Naive B cell (primary cell): ENCODE measurements around the gene LRFN3. TPM values are rescaled to one million over a fixed set of nuclear protein-coding genes. Genes with fewer than 3 reads are reported as not detected.
A peak's percentile ranks its signal among the peaks of the same experiment; 100 is the strongest.
"Not testable (repeated sequence)": the region's sequence is repeated elsewhere in the genome, so short reads cannot be mapped to it uniquely, and the experiment has no call there.

ENCODE experiments used
- ATAC-seq, 2 donors: fragments of 150-1000 bp; cut with Tn5 transposase; 2 replicates each; pipeline ENCODE4 v1.10.0; 2021; ENCODE audit warnings: low read depth in 2 of 2, mild to moderate bottlenecking in 2 of 2, moderate library complexity in 2 of 2
- DNase-seq: peaks from one replicate; pipeline ENCODE4 v3.0.0; 2022
- H3K27ac Mint-ChIP-seq, 6 donors: one replicate each; pipeline ENCODE4 v1.8.0; 2020 to 2022; ENCODE audit warnings: mild to moderate bottlenecking in 6 of 6, mixed read lengths in 6 of 6, moderate library complexity in 5 of 6, inconsistent platforms in 2 of 6
- H3K27me3 Mint-ChIP-seq, 3 donors: one replicate each; pipeline ENCODE4 v1.8.0; 2021 to 2022; ENCODE audit warnings: mixed read lengths in 3 of 3, mild to moderate bottlenecking in 1 of 3
- H3K36me3 Mint-ChIP-seq, 2 donors: one replicate each; pipeline ENCODE4 v1.8.0; 2020 to 2022; ENCODE audit warnings: mixed read lengths in 2 of 2, inconsistent platforms in 1 of 2, mild to moderate bottlenecking in 1 of 2
- H3K4me1 Mint-ChIP-seq, 3 donors: one replicate each; pipeline ENCODE4 v1.8.0; 2020 to 2022; ENCODE audit warnings: mixed read lengths in 3 of 3, inconsistent platforms in 1 of 3, mild to moderate bottlenecking in 1 of 3, moderate library complexity in 1 of 3
- H3K4me3 Mint-ChIP-seq, 8 donors: one replicate each; pipeline ENCODE4 v1.8.0; 2020 to 2022; ENCODE audit warnings: mild to moderate bottlenecking in 8 of 8, mixed read lengths in 8 of 8, moderate library complexity in 8 of 8, inconsistent platforms in 2 of 8
- H3K9me3 Mint-ChIP-seq, 7 donors: one replicate each; pipeline ENCODE4 v1.8.0; 2020 to 2022; ENCODE audit warnings: mixed read lengths in 7 of 7, mild to moderate bottlenecking in 5 of 7, inconsistent platforms in 2 of 7, moderate library complexity in 1 of 7
- polyA plus RNA-seq, 6 donors: library from polyadenylated mRNA; unstranded; fragments of 300-500 nt; fragmentation: Illumina TruSeq; gene quantifications; one replicate each; pipeline ENCODE4 v1.2.3, GENCODE V29; 2021; ENCODE audit warnings: low read depth in 6 of 6

LRFN3 gene
- polyA plus RNA-seq, 6 donors from 2014 or later = 0.12 to 0.22 (median 0.14) TPM; not detected in 3

DNA sequence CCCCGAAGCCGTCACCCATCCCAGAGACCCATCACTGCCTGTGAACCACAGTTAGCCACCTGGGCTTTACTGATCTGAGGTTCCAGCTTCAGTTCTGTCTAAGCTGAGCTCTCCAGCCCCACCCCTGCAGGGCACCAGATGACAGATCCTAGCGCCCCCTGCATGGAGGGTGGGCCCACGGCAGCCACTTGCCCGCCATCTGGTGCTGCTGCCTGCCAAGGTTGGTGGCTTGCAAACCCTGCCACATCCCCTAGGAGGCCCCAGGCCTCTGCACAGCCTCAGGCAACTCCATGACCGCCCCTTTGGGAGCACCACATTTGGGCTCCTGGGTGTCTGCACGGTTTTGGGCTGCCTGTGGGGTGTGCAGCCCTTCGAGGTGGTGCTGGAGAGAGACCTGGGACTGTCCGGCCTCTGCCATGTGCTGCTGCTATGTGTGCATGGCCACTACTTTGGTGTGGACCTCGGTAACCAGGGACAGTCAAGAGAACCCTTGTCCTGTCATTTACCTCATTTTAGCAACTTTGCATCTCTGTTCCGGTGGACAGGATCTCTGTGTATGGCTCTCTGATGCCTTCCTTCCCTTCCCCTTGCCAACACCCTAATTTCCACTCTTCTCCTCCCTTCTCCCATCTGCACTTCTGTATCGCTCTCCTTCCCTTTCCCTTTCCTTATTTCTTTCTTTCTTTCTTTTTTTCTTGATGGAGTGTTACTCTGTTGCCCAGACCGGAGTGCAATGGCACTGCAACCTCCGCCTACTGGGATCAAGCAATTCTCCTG is 41.5 kb downstream of the LRFN3 start:
- H3K27me3 Mint-ChIP-seq = peaks cover 23 to 54% (median 51%) of the 10 kb centered on the region in 3 donors
- ATAC-seq (peak; percentile 52 to 58), DNase-seq (no peak)
- H3K4me1 Mint-ChIP-seq = peaks cover 0 to 5% (median 0%) of the 10 kb centered on the region in 3 donors
- H3K36me3 Mint-ChIP-seq = no peaks in the 10 kb centered on the region
- peak overlapping the region in 1 of 6 donors; percentile 37 for H3K27ac Mint-ChIP-seq
- no peak overlapping the region for H3K4me3 Mint-ChIP-seq
- no peaks in the 10 kb centered on the region for H3K9me3 Mint-ChIP-seq

GRCh38 chr19:35978271-35978670 is 42.1 kb downstream of the LRFN3 start:
- no peaks in the 10 kb centered on the region for H3K36me3 Mint-ChIP-seq
- peak overlapping the region in 1 of 6 donors; percentile 37 for H3K27ac Mint-ChIP-seq
- H3K27me3 Mint-ChIP-seq = peaks cover 27 to 55% (median 52%) of the 10 kb centered on the region in 3 donors
- no peaks in the 10 kb centered on the region for H3K9me3 Mint-ChIP-seq
- no peak overlapping the region for H3K4me3 Mint-ChIP-seq
- DNase-seq = no peak
- H3K4me1 Mint-ChIP-seq = peaks cover 0 to 5% (median 0%) of the 10 kb centered on the region in 3 donors
- no peak for ATAC-seq

DNA sequence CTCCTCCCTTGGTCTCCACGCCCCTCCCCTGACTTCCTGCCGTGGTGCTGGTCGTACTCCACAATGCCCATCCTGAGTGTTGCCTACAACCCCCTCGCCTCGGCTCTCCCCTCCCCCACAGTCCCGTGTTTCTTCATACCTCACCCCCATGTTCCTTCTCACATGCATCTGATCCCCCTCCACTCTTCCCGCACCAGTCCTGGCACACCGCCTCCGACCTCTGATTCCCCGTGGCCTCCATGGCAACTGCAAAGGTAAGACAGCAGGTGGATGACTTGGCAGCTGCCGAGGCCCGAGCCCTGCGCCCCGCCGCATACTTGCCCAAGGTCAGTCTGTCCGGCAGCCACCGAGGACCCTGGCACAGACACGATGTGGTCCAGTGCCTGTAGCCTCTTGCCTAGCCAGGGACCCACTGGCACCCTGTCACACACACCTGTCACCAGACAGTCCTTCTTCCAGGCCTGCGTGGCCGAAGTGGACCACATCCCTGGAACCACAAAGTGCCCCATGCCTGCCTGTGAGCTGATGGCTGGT is 42.7 kb downstream of the LRFN3 start:
- Mint-ChIP-seq H3K27ac (no peak overlapping the region), H3K27me3 (peaks cover 27 to 60% (median 52%) of the 10 kb centered on the region in 3 donors)

GRCh38 chr19:35980997-35981396 is 44.8 kb downstream of the LRFN3 start:
- not testable (repeated sequence) for H3K4me3 Mint-ChIP-seq, DNase-seq, H3K36me3 Mint-ChIP-seq, H3K4me1 Mint-ChIP-seq, ATAC-seq, H3K9me3 Mint-ChIP-seq, H3K27ac Mint-ChIP-seq
- H3K27me3 Mint-ChIP-seq = peaks cover 30 to 71% (median 66%) of the 10 kb centered on the region in 3 donors

More for the DNA sequence above, 42.7 kb downstream of the LRFN3 start:
- H3K4me1 Mint-ChIP-seq = peaks cover 0 to 6% (median 0%) of the 10 kb centered on the region in 3 donors
- ATAC-seq = no peak
- no peaks in the 10 kb centered on the region for H3K36me3 Mint-ChIP-seq
- H3K4me3 Mint-ChIP-seq = no peak overlapping the region
- no peaks in the 10 kb centered on the region for H3K9me3 Mint-ChIP-seq
- no peak for DNase-seq

- ATAC-seq (no peak), DNase-seq (no peak)
- no peak overlapping the region for H3K27ac Mint-ChIP-seq
- peaks cover 10 to 17% (median 13%) of the 10 kb centered on the region in 3 donors for H3K4me1 Mint-ChIP-seq
- peaks cover 30 to 62% (median 57%) of the 10 kb centered on the region in 3 donors for H3K27me3 Mint-ChIP-seq
- no peaks in the 10 kb centered on the region for H3K36me3 Mint-ChIP-seq
- H3K4me3 Mint-ChIP-seq = peak overlapping the region in 2 of 8 donors; percentile 30 to 51
- H3K9me3 Mint-ChIP-seq = peaks cover 0 to 3% (median 0%) of the 10 kb centered on the region in 7 donors
These were observed 47.0 kb downstream of the LRFN3 start for GRCh38 chr19:35983177-35983576.

DNA sequence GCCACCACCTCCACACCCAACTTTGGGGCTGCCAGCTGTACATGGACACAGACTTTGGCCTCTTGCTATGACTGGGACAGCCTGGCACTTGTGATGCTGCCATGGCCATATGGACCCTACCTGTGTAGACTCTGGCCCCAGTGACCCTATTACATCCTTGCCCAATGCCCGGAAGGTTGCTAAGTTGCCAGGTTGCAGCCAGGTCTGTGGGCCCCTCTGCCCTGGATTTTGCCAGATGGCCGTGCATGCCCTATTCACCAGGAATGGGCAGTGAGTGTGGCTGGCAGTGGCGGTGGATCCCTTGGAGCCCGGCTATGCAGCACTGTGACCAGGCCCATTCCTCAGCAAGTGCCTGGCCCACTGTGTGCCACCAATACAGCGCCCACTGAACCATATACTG is 49.9 kb downstream of the LRFN3 start:
- Mint-ChIP-seq H3K36me3 (no peaks in the 10 kb centered on the region), H3K27me3 (peaks cover 22 to 49% (median 37%) of the 10 kb centered on the region in 3 donors), H3K9me3 (peaks cover 0 to 3% (median 0%) of the 10 kb centered on the region in 7 donors), H3K27ac (no peak overlapping the region), H3K4me3 (peak overlapping the region in 7 of 8 donors; percentile 82 to 98 (median 93)), H3K4me1 (peaks cover 10 to 13% (median 12%) of the 10 kb centered on the region in 3 donors)
- no peak for ATAC-seq
- no peak for DNase-seq

DNA sequence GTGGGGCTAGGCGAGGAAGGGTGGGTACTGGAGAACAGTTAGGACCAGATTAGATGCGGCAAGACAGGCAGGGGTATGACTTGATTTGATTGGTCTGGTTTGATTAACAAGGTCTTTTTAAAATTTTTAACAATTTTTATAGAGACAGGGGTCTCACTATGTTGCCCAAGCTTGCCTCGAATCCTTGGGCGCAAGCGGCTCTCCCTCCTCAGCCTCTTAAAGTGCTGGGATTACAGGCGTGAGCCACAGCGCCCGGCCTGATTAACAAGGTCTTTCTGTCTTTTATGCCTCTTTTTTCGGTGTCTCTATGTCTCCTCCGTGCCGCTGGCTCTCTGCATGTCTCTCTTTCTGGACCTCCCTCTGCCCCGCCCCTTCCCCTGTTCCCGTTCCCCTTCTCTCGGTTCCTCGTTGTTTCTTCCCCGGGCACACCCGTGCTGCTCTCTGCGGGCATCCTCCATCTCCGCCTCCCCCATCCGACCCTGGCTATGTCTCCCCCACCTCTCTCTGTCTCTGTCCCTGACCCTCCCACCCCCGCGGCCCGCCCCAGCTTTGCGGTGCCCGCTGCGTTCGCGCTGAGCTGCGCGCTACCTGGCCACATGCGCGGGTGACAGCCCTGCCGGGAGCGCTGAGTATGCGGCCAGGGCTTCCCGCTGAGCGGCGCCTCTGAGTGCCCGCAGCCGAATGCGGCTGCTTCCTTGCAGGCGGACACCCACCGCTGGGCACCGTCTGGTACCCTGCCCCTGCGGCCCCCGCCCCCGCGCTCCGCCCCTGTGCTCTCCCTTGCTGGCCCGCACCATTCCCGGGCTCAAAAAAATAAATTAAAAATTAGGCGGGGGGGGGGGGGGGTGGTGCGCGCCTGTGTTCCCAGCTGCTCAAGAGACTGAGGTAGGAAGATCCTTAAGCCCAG is 50.7 kb downstream of the LRFN3 start:
- peak; percentile 47 for DNase-seq
- Mint-ChIP-seq H3K4me1 (peaks cover 10 to 13% (median 12%) of the 10 kb centered on the region in 3 donors), H3K27ac (peak overlapping the region in 4 of 6 donors; percentile 42 to 72 (median 58))

DNA sequence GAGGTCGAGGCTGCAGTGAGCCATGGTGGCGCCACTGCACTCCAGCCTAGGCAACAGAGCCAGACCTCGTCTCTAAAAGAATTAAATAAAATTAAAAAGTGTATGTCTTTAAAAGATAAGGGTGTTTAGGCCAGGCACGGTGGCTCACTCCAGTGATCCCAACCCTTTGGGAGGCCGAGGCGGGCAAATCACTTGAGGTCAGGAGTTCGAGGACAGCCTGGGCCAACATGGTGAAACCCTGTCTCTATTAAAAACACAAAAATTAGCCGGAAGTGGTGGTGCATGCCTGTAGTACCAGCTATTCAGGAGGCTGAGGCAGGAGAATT is 51.4 kb downstream of the LRFN3 start:
- Mint-ChIP-seq H3K9me3 (peaks cover 0 to 3% (median 0%) of the 10 kb centered on the region in 7 donors), H3K36me3 (no peaks in the 10 kb centered on the region), H3K4me1 (peaks cover 10 to 13% (median 12%) of the 10 kb centered on the region in 3 donors), H3K4me3 (peak overlapping the region; percentile 78 to 98 (median 88)), H3K27me3 (peaks cover 14 to 42% (median 28%) of the 10 kb centered on the region in 3 donors), H3K27ac (no peak overlapping the region)
- no peak for DNase-seq
- ATAC-seq = no peak

More for the DNA sequence above, 50.7 kb downstream of the LRFN3 start:
- Mint-ChIP-seq H3K27me3 (peaks cover 19 to 46% (median 33%) of the 10 kb centered on the region in 3 donors), H3K36me3 (no peaks in the 10 kb centered on the region), H3K9me3 (peaks cover 0 to 3% (median 0%) of the 10 kb centered on the region in 7 donors), H3K4me3 (peak overlapping the region; percentile 82 to 98 (median 94))
- peak; percentile 84 to 87 for ATAC-seq

DNA sequence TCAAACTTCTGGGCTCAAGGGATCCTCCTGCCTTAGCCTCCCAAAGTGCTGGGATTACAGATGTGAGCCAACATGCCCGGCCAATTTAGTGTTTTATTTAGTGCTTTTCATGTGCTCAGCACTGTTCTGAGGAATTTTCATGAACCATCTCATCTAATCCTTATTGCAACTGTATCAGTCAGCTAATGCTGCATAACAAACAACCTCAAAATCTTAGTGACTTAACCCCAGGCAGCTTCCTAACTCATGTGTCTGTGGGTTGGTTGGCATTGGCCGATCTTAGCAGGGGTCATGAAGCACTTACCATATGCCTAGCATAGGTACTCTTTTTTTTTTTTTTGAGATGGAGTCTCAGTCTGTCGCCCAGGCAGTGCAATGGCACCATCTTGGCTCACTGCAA is 52.6 kb downstream of the LRFN3 start:
- no peak for ATAC-seq

GRCh38 chr19:35990156-35990555 is 54.0 kb downstream of the LRFN3 start:
- no peak overlapping the region for H3K27ac Mint-ChIP-seq
- H3K36me3 Mint-ChIP-seq = no peaks in the 10 kb centered on the region
- peaks cover 3 to 18% (median 6%) of the 10 kb centered on the region in 3 donors for H3K27me3 Mint-ChIP-seq
- H3K4me1 Mint-ChIP-seq = peaks cover 12 to 21% (median 20%) of the 10 kb centered on the region in 3 donors
- peaks cover 0 to 2% (median 0%) of the 10 kb centered on the region in 7 donors for H3K9me3 Mint-ChIP-seq
- ATAC-seq (no peak), DNase-seq (no peak)
- peak overlapping the region in 1 of 8 donors; percentile 67 for H3K4me3 Mint-ChIP-seq

More for the DNA sequence above, 52.6 kb downstream of the LRFN3 start:
- H3K36me3 Mint-ChIP-seq = no peaks in the 10 kb centered on the region
- DNase-seq = no peak
- peaks cover 9 to 31% (median 19%) of the 10 kb centered on the region in 3 donors for H3K27me3 Mint-ChIP-seq
- peak overlapping the region in 1 of 6 donors; percentile 21 for H3K27ac Mint-ChIP-seq
- peaks cover 10 to 13% (median 12%) of the 10 kb centered on the region in 3 donors for H3K4me1 Mint-ChIP-seq
- H3K4me3 Mint-ChIP-seq = peak overlapping the region in 5 of 8 donors; percentile 1 to 82 (median 32)
- peaks cover 0 to 3% (median 0%) of the 10 kb centered on the region in 7 donors for H3K9me3 Mint-ChIP-seq

- peaks cover 0 to 9% (median 0%) of the 10 kb centered on the region in 3 donors for H3K27me3 Mint-ChIP-seq
- DNase-seq (no peak), ATAC-seq (no peak)
- no peaks in the 10 kb centered on the region for H3K9me3 Mint-ChIP-seq
- H3K4me1 Mint-ChIP-seq = peaks cover 18 to 27% (median 26%) of the 10 kb centered on the region in 3 donors
- peak overlapping the region in 1 of 8 donors; percentile 94 for H3K4me3 Mint-ChIP-seq
- H3K27ac Mint-ChIP-seq = no peak overlapping the region
- H3K36me3 Mint-ChIP-seq = no peaks in the 10 kb centered on the region
These were observed 54.9 kb downstream of the LRFN3 start for GRCh38 chr19:35990771-35991730.
